T-helper 1 cell treated with Interleukin-12 subunit alpha and Interleukin-12 subunit beta and Interleukin-4 antibody, amounts not matched to agents 30 μg/mL and 1 μg/mL, for 36 hours (primary cell): Measurements from ENCODE around the gene PDCD6IP.

Source experiments
- H3K27ac Mint-ChIP-seq: one replicate; pipeline ENCODE4 v1.8.0; 2021; ENCODE audit warnings: mild to moderate bottlenecking, mixed read lengths
- H3K27me3 Mint-ChIP-seq: one replicate; pipeline ENCODE4 v1.8.0; 2021; ENCODE audit warnings: low read depth, mixed read lengths
- H3K36me3 Mint-ChIP-seq: one replicate; pipeline ENCODE4 v1.8.0; 2021; ENCODE audit warnings: low read depth, mixed read lengths
- H3K4me1 Mint-ChIP-seq: one replicate; pipeline ENCODE4 v1.8.0; 2021; ENCODE audit warnings: low read depth, mixed read lengths
- H3K4me3 Mint-ChIP-seq: one replicate; pipeline ENCODE4 v1.8.0; 2021; ENCODE audit warnings: mild to moderate bottlenecking, moderate library complexity, mixed read lengths
- H3K9me3 Mint-ChIP-seq: one replicate; pipeline ENCODE4 v1.8.0; 2021; ENCODE audit warnings: mixed read lengths

PDCD6IP gene

DNA sequence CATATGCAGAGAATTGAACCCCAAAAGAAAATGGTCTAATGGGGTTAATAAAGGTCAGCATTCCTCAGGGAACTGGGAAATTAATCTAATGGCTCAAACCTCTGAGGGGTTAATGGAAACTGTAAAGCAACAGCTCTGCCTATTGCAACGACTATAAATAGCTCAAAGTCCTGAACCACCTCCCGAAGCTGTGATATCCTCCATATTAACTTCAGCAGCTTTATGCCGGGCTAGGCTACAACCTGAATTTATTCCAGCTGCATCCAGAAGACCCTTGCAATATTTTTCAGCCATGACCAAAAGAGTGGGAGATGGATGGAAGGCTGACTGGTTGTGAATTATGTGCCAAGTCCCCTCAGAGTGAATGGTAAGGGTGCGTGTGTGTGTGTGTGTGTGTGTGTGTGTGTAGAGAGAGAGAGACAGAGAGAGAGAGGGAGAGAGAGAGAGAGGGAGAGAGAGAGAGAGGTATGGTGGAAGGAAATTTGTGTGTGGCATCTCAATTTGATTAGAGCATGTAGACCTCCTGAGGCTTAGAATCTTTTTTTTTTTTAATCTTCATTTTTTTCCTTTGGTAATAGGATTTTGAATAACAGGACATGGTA lies 109.9 kb downstream of the PDCD6IP start:
- H3K4me3 Mint-ChIP-seq = no peak overlapping the region
- no peaks in the 10 kb centered on the region for H3K4me1 Mint-ChIP-seq
- H3K9me3 Mint-ChIP-seq = no peaks in the 10 kb centered on the region
- no peaks in the 10 kb centered on the region for H3K27me3 Mint-ChIP-seq
- no peaks in the 10 kb centered on the region for H3K36me3 Mint-ChIP-seq
- H3K27ac Mint-ChIP-seq = no peak overlapping the region

DNA sequence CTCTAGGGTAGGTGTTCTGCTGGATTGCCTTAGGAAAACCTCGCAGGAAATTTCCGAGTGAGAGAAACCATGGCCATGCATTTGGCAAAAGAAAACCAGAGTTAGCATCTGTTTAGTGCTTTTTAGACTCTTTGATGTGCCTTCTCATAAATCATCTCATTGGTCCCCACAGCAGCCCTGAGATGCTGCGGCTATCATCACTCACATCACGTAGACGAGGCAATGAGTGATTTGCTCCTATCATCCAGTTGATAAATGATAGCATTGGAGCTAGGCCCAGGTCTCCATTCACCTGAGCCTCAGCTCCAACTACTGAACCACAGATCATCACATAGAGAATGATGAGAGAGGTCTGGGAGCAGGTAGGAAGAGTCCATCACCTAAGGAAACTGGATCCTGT lies 111.1 kb downstream of the PDCD6IP start:
- Mint-ChIP-seq H3K27ac (no peak overlapping the region), H3K36me3 (no peaks in the 10 kb centered on the region), H3K4me3 (no peak overlapping the region), H3K4me1 (no peaks in the 10 kb centered on the region), H3K9me3 (no peaks in the 10 kb centered on the region), H3K27me3 (no peaks in the 10 kb centered on the region)

DNA sequence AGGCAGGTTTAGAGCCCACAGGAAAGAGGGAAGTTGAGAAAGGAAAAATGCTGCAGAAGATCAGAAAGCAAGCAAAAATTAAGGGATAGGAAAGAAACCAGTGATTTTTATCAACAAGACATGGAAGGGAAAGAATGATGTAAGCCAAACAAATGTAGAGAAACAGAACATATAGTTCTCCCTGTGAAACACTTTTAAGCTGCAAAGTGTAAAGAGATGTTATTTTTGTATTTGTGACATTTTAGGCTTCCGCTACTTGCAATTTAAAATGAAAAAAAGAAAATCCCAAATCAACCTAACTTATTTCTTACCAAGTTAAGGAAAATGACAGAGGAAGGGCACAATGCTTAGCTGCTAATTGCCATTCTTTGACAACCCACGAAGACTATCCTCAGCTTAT lies 111.6 kb downstream of the PDCD6IP start:
- Mint-ChIP-seq H3K27ac (no peak overlapping the region), H3K9me3 (no peaks in the 10 kb centered on the region), H3K4me1 (no peaks in the 10 kb centered on the region), H3K4me3 (no peak overlapping the region), H3K36me3 (no peaks in the 10 kb centered on the region), H3K27me3 (no peaks in the 10 kb centered on the region)

GRCh38 chr3:33911525-33912322 lies 113.3 kb downstream of the PDCD6IP start:
- H3K27me3 Mint-ChIP-seq = no peaks in the 10 kb centered on the region
- H3K27ac Mint-ChIP-seq = no peak overlapping the region
- H3K4me1 Mint-ChIP-seq = no peaks in the 10 kb centered on the region
- H3K9me3 Mint-ChIP-seq = no peaks in the 10 kb centered on the region
- no peak overlapping the region for H3K4me3 Mint-ChIP-seq
- H3K36me3 Mint-ChIP-seq = no peaks in the 10 kb centered on the region

- Mint-ChIP-seq H3K27ac (no peak overlapping the region), H3K9me3 (no peaks in the 10 kb centered on the region), H3K36me3 (no peaks in the 10 kb centered on the region), H3K4me3 (no peak overlapping the region), H3K4me1 (no peaks in the 10 kb centered on the region), H3K27me3 (no peaks in the 10 kb centered on the region)
Measured at GRCh38 chr3:33914212-33914611, 115.8 kb downstream of the PDCD6IP start.

DNA sequence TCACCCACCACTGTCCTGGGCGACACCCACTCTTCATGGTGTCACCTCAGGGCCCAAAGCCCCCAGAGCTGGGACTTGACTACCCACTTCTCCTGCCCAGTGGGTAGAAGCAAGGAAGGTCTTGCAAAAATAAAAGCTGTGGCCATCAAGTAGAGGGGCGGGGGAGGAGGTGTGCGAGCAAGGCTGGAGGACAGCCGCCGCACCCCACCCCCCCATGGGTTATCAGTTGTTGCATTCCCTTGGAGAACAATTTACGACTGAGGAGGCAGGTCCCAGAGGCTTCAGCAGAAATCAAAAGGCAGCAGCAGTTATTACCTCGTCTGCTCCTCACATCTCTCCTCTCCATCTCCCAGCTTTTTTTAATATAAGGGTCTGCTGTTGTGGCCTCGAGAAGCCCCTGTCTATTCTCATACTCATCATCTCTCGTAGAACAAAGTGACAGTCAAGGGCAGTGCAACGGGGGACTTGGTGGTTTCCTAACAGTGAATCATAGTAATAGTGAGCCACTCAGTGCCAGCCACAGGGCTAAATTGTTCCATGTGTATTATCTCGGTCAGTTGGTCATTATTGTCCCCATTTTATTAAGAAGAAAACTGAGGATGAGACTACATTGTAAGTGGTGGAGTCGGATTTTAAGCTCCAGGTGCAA lies 116.4 kb downstream of the PDCD6IP start:
- Mint-ChIP-seq H3K4me1 (no peaks in the 10 kb centered on the region), H3K27ac (no peak overlapping the region)

GRCh38 chr3:33915796-33916546 lies 117.5 kb downstream of the PDCD6IP start:
- H3K36me3 Mint-ChIP-seq = no peaks in the 10 kb centered on the region
- H3K4me1 Mint-ChIP-seq = no peaks in the 10 kb centered on the region
- no peak overlapping the region for H3K4me3 Mint-ChIP-seq
- no peak overlapping the region for H3K27ac Mint-ChIP-seq
- no peaks in the 10 kb centered on the region for H3K27me3 Mint-ChIP-seq
- no peaks in the 10 kb centered on the region for H3K9me3 Mint-ChIP-seq

More for the DNA sequence above, 116.4 kb downstream of the PDCD6IP start:
- Mint-ChIP-seq H3K36me3 (no peaks in the 10 kb centered on the region), H3K9me3 (no peaks in the 10 kb centered on the region), H3K4me3 (no peak overlapping the region), H3K27me3 (no peaks in the 10 kb centered on the region)

DNA sequence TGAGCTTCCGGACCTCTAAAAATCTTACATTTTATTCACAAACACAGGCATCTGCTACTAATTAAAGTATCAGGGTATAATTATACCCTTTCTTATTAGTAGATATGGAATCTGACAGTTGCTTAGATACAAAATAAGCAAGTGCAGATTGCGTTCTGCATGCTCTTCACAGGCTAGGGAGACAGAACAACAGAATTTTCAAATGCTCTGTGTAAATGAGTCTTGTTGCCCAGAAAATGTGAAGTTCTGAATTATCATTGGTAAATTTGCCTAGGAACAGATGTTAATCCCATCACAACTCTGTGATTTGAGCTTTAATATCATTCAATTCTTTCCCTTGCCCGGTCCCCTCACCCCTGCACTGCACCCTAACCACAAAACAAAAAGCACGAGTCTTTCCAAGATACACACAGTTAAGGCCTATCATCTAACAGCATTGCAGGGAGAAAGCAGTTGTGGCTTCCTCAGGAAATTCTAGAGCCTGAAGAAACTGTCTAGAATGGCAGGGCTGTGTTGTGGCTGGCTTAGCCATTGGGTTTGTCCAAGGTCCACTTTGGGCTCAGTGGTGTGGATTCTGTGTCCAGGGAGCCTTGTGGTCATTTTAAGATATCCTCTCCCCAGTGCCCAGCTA lies 119.8 kb downstream of the PDCD6IP start:
- no peaks in the 10 kb centered on the region for H3K9me3 Mint-ChIP-seq
- H3K27me3 Mint-ChIP-seq = no peaks in the 10 kb centered on the region
- no peak overlapping the region for H3K27ac Mint-ChIP-seq
- H3K4me3 Mint-ChIP-seq = no peak overlapping the region
- H3K4me1 Mint-ChIP-seq = no peaks in the 10 kb centered on the region
- no peaks in the 10 kb centered on the region for H3K36me3 Mint-ChIP-seq
